Limb (tissue), 2 donors: ENCODE results near the gene PHLDB1.
"Not testable (repeated sequence)": the region's sequence is repeated elsewhere in the genome, so short reads cannot be mapped to it uniquely, and the experiment has no call there.

Experiments
- DNase-seq, 2 donors: peaks; one replicate each; pipeline ENCODE4 v3.0.0-alpha.2; 2016; ENCODE audit errors: extremely low spot score in 2 of 2

The PHLDB1 gene

GRCh38 chr11:118607401-118608359 is at the start of gene PHLDB1:
Gene PHLDB1 (plus strand): TSS chr11:118607615. CDS start chr11:118613837, 6,222 bp downstream.
- DNase-seq, result peak; percentile 62 to 84

DNA sequence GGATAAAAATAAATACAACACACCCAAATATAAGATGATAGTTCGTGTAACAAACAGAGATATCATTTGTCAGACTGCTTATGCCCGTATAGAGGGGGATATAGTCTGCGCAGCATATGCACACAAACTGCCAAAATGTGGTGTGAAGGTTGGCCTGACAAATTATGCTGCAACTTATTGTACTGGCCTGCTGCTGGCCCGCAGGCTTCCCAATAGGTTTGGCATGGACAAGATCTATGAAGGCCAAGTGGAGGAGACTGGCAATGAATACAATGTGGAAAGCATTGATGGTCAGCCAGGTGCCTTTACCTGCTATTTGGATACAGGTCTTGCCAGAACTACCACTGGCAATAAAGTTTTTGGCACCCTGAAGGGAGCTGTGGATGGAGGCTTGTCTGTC is 46.6 kb upstream of the PHLDB1 start:
- DNase-seq, result no peak

GRCh38 chr11:118565051-118565450 is 42.4 kb upstream of the PHLDB1 start:
- DNase-seq, result peak; percentile 24 to 40

GRCh38 chr11:118569670-118570069 is 37.7 kb upstream of the PHLDB1 start:
- DNase-seq, result no peak

GRCh38 chr11:118570787-118571186 is 36.6 kb upstream of the PHLDB1 start:
- no peak for DNase-seq

- DNase-seq, result peak in 1 of 2 donors; percentile 45
Measured at GRCh38 chr11:118571701-118572060, 35.7 kb upstream of the PHLDB1 start.

DNA sequence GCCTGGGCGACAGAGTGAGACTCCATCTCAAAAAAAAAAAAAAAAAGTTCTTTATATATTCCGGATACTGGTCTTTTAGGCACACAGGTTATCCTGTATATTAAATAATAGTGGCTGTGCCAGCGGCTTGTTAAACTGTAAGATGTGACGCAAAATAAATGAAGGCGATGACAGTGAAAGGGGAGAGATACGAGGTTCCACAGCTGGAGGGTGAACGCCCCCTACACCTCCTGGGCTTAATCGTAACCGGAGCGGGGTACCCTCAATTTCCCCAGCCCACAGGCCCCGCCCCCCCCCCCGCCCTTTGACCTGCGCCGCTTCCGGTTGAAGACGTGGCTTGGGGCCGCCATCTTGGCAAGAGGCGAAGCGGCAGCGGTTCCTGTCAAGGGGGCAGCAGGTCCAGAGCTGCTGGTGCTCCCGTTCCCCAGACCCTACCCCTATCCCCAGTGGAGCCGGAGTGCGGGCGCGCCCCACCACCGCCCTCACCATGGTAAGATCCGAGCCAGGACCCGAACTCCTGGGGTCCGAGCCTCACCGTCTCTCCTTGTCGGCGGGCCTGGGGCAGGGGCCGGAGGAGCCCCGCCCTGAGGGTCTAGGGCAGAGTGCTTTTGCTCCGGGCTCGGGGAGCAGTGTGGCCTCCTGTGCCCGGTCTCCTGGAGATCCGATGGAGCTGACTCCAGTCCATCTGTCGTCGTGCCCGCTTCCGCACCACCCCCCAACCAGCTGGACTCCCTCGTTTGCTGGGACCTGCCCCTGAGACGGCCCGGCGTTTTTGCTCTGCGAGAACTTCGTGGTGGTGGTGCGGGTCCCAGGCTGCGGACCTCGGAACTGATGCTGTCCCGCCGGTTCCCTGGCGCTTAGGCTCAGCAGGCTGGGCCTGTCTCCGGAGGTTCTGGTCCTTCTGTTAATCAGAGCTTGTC is 35.1 kb upstream of the PHLDB1 start, which contains the start of gene ARCN1:
Gene ARCN1, plus strand, starts transcription at position 349 of the 920 bp plus-strand sequence. Its CDS starts 139 bp downstream, at position 488.
- peak; percentile 84 to 95 for DNase-seq

GRCh38 chr11:118572981-118573550 is 34.3 kb upstream of the PHLDB1 start:
- DNase-seq, result peak in 1 of 2 donors; percentile 11

GRCh38 chr11:118574636-118575035 is 32.8 kb upstream of the PHLDB1 start:
- no peak for DNase-seq

DNA sequence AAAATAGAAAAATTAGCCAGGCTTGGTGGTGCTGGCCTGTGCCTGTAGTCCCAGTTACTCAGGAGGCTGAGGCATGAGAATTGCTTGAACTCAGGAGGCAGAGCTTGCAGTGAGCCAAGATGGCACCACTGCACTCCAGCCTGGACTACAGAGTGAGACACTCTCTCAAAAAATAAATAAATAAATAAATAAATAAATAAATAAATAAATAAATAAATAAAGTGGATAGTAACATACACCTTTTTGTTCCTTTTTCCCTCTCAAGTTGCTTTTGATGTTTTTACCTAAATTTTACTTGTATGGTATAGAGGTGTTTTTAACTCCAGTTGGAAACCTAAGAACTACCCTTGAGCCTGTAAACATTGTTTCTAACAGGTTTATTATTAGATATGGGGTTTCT is 29.4 kb upstream of the PHLDB1 start:
- DNase-seq, result not testable (repeated sequence)

GRCh38 chr11:118581057-118581456 is 26.4 kb upstream of the PHLDB1 start:
- DNase-seq, result no peak

DNA sequence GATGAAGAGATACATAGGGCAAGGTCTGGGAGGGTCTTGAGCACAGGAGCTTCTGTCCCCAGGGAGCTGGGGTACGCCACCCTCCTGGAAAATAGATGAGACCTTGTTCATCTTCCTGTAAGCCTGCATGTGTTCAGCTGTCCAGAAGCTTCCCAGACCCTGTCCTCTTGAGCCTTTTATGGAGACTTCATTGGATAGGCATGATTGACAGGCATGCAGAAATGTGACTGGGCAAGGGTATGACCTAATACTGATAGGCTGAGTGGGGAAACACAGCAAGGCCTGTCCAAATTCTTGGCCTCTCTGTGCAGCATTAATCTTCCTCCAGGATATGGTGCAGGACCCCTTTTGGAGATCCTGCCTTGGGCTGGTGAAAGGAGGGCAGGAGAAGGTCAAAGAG is 19.5 kb upstream of the PHLDB1 start:
- no peak for DNase-seq

DNA sequence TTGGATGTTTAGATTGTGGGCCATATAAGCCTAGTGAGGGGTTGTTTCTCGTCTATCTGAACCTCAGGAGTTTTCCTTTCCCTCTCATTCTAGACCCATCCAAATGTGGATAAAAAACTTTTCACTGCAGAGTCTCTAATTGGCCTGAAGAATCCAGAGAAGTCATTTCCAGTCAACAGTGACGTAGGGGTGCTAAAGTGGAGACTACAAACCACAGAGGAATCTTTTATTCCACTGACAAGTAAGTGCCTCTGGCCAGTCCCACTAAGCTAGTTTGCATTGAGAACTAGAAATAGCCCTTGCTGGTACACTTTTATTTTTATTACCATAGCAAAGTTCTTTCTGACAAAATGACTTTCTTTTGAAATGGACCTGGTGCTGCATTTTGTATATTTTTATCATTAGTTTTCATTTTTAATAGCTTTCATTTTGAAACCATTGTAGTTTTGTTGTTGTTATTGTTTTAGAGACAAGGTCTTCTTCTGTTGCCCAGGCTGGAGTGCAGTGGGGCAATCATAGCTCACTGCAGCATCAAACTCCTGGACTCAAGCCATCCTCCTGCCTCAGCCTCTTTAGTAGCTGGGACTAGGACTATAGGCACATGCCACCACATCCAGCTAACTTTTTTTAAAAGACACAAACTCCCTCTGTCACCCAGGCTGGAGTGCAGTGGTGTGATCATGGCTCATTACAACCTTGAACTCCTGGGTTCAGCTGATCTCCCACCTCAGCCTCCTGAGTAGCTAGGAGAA is 14.6 kb upstream of the PHLDB1 start:
- no peak for DNase-seq

DNA sequence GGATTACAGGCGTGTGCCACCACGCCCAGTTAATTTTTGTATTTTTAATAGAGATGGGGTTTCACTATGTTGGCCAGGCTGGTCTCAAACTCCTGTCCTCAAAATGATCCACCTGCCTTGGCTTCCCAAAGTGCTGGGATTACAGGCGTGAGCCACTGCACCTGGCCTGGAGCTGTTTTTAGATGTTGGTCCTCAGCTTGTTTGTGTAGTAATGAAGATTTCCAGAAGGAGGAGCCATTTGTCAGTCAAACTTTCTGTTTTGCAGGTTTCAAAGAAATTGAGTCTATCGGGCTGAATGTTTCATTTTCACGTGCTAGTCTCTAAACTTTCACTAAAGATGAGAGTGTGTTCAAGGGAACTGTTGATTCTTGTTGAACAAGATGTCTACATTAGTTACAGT is 12.4 kb upstream of the PHLDB1 start:
- peak in 1 of 2 donors; percentile 52 for DNase-seq

DNA sequence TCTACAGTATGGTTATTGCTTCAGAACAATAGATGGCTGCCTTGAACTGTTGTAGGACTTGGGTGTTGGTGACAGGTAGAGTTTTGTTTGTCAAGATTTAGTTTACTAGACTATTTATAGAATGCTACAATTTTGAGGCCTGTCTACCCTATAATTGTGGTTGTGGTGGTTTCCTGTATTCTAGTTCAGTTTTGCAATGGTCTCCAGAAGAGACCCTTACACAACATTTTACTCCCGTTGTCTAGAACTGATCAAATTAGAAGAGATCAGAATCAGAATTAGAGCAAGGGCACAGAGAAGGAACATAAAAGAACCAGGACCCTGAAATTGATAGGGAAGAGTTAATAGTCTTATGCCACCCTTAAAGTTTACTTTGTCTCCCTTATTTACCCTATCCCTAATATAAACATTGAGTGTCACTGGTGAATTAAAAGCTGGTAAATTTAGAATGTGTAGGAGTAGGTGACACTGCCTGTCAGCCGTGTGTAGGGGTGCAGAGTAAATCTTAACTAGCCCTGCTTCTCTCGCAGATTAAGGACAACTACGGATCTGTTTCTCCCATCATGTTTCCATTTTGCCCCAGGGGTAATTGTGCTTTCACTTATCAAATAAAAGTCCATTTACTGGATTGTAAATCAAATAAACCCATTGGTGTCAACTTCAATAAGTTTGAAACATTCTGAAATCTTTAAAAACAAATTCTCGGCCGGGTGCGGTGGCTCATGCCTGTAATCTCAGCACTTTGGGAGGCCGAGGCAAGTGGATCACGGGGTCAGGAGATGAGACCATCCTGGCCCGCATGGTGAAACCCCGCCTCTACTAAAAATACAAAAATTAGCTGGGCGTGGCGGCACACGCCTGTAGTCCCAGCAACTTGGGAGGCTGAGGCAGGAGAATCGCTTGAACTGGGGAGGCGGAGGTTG is 10.9 kb upstream of the PHLDB1 start:
- no peak for DNase-seq

DNA sequence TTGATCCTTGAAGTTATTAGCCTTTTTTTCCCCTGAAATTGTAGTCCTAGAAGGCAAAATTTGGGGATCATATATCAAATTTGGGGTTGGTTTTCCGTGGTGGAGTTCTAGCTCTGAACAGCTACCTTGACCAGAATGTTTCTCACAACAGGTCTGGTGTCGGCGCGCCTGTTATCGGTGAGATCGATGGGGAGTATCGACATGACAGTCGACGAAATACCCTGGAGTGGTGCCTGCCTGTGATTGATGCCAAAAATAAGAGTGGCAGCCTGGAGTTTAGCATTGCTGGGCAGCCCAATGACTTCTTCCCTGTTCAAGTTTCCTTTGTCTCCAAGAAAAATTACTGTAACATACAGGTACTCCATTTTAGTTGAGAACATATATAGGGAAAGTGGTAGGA is 9.9 kb upstream of the PHLDB1 start:
- DNase-seq, result no peak

- DNase-seq, result no peak
Measured at GRCh38 chr11:118602331-118602730, 5.1 kb upstream of the PHLDB1 start.

DNA sequence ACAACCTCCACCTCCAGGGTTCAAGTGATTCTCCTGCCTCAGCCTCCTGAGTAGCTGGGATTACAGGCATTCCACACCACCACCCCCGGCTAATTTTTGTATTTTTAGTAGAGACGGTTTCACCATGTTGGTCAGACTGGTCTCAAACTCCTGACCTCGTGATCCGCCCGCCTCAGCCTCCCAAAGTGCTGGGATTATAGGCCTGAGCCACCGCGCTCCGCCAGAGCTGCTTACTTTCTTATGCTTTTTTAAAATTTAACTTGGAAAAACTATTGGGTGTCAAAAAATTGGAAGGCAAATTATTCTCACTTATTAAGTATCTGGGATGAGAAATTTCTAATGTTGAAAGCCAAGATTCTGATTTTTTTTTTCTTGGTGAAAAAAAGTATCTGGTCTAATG is 3.7 kb upstream of the PHLDB1 start:
- DNase-seq, result not testable (repeated sequence)

- DNase-seq, result no peak
Measured at GRCh38 chr11:118604566-118604965, 2.8 kb upstream of the PHLDB1 start.
